GM12878 (cell line): ENCODE data around the gene NUPR1. TPM values are rescaled to one million over a fixed set of nuclear protein-coding genes. Genes with fewer than 3 reads are reported as not detected.

ENCODE experiments used
- ATAC-seq: fragments of 200-7000 bp; cut with Tn5 transposase; 3 replicates; pipeline ENCODE4 v1.9.1; 2020; ENCODE audit warnings: mild to moderate bottlenecking, moderate library complexity
- BruUV-seq: library from RNA; stranded (reverse); fragments of 400-500 nt; replicated peaks from 2 replicates; lab custom pipeline; 2021; lab: Mats Ljungman, UMichigan
- CTCF ChIA-PET: fragments of 300-600 bp; sonication (Branson Sonifier 250); formaldehyde crosslinking; extraction: SDS; loops from one replicate; lab custom pipeline; 2021; ENCODE audit warnings: inconsistent platforms; lab: Yijun Ruan, JAX
- POLR2A ChIA-PET: fragments of 350-600 bp; formaldehyde crosslinking; extraction: SDS; loops from one replicate; lab custom pipeline; 2021; ENCODE audit warnings: inconsistent platforms; lab: Charles Lee
- RAD21 ChIA-PET: fragments of 300-600 bp; sonication (Branson Sonifier 250); formaldehyde crosslinking; loops from one replicate; lab custom pipeline; 2023; ENCODE audit warnings: antibody characterized with exemption; ENCODE audit not compliant: unreplicated experiment; lab: Charles Lee
- SMC1A ChIA-PET: fragments of 300-600 bp; sonication (Branson Sonifier 250); formaldehyde crosslinking; loops from one replicate; lab custom pipeline; 2023; ENCODE audit not compliant: unreplicated experiment, uncharacterized antibody; lab: Charles Lee
- DNase-seq: peaks from one replicate; pipeline ENCODE4 v3.0.0-alpha.2; 2011; ENCODE audit warnings: low read depth, low spot score
- FAIRE-seq: peaks from 3 replicates; lab custom pipeline; 2011; peaks lifted over from hg19 to GRCh38; lab: Jason Lieb, UNC
- H2AFZ ChIP-seq: 2 replicates; pipeline ENCODE4 v1.6.0; 2011; ENCODE audit warnings: low read depth, low read length, control low read depth; ENCODE audit not compliant: control insufficient read depth
- H3K27ac ChIP-seq: 2 replicates; pipeline ENCODE4 v1.5.1; 2011; ENCODE audit warnings: control low read depth; ENCODE audit not compliant: control insufficient read depth, insufficient read depth
- H3K27me3 ChIP-seq, 2 experiments: replicated peaks in 1 of 2; 2 replicates each; pipeline versions ENCODE4 v1.6.0 to v1.6.1; 2011; ENCODE audit warnings: low read length in 1 of 2; ENCODE audit not compliant: control insufficient read depth in 2 of 2, insufficient read depth in 2 of 2
- H3K36me3 ChIP-seq, 2 experiments: 2 replicates each; pipeline ENCODE4 v1.5.1; 2011; ENCODE audit warnings: low read length in 1 of 2; ENCODE audit not compliant: control insufficient read depth in 2 of 2, insufficient read depth in 2 of 2
- H3K4me1 ChIP-seq: 2 replicates; pipeline ENCODE4 v1.6.1; 2011; ENCODE audit warnings: mild to moderate bottlenecking, low read length, moderate library complexity, mixed read lengths; ENCODE audit not compliant: control insufficient read depth, insufficient read depth
- H3K4me2 ChIP-seq: 2 replicates; pipeline ENCODE4 v1.6.0; 2011; ENCODE audit warnings: control low read depth; ENCODE audit not compliant: control insufficient read depth, insufficient read depth
- H3K4me3 ChIP-seq: fragments of 200-600 bp; sonication (generic); 2 replicates; pipeline ENCODE4 v1.5.1; 2016
- H3K79me2 ChIP-seq: 2 replicates; pipeline ENCODE4 v1.6.0; 2011; ENCODE audit warnings: low read length; ENCODE audit not compliant: control insufficient read depth, insufficient read depth
- H3K9ac ChIP-seq: 2 replicates; pipeline ENCODE4 v1.8.0; 2011; ENCODE audit warnings: low read length, control low read depth, mixed read lengths; ENCODE audit not compliant: control insufficient read depth, insufficient read depth
- H3K9me3 ChIP-seq: replicated peaks from 3 replicates; pipeline ENCODE4 v1.5.1; 2011; ENCODE audit warnings: mild to moderate bottlenecking, low read length; ENCODE audit not compliant: control insufficient read depth, insufficient read depth
- H4K20me1 ChIP-seq: 2 replicates; pipeline ENCODE4 v1.6.0; 2011; ENCODE audit not compliant: control insufficient read depth, insufficient read depth
- ATF3 ChIP-seq: IDR thresholded peaks from 2 replicates; pipeline ENCODE4 v1.6.1; 2011; ENCODE audit warnings: low read depth, mild to moderate bottlenecking, low read length, moderate library complexity, borderline replicate concordance; ENCODE audit errors: extremely low read depth
- MXI1 ChIP-seq: fragments of 150-350 bp; IDR thresholded peaks from 2 replicates; pipeline ENCODE4 v1.6.1; 2011; ENCODE audit warnings: low read depth, mild to moderate bottlenecking, inconsistent platforms, low read length, improper control_type of control experiment
- NFYB ChIP-seq: IDR thresholded peaks from 2 replicates; pipeline ENCODE4 v1.6.1; 2011; ENCODE audit warnings: low read depth, mild to moderate bottlenecking, low read length, improper control_type of control experiment, moderate library complexity; ENCODE audit not compliant: insufficient read depth
- NRF1 ChIP-seq: conservative IDR thresholded peaks from 2 replicates; pipeline ENCODE4 v1.6.1; 2011; ENCODE audit warnings: mild to moderate bottlenecking, low read depth, low read length, improper control_type of control experiment
- PML ChIP-seq: IDR thresholded peaks from 2 replicates; pipeline ENCODE4 v1.6.1; 2012; ENCODE audit warnings: low read length, inconsistent platforms
- POU2F2 ChIP-seq: IDR thresholded peaks from 3 replicates; pipeline ENCODE4 v1.6.1; 2011; ENCODE audit warnings: low read depth, mild to moderate bottlenecking, low read length, borderline replicate concordance
- SREBF2 ChIP-seq: IDR thresholded peaks from 2 replicates; pipeline ENCODE4 v1.6.1; 2012; ENCODE audit warnings: mild to moderate bottlenecking, low read length
- TARDBP ChIP-seq: IDR thresholded peaks from 2 replicates; pipeline ENCODE4 v1.6.1; 2016; ENCODE audit warnings: borderline replicate concordance
- ZBTB33 ChIP-seq: fragments of 450-650 bp; IDR thresholded peaks from 2 replicates; pipeline ENCODE4 v1.6.1; 2017; ENCODE audit warnings: mild to moderate bottlenecking
- ZNF274 ChIP-seq: IDR thresholded peaks from one replicate; pipeline ENCODE4 v1.8.0; 2011; ENCODE audit not compliant: insufficient read length, insufficient read depth
- WGBS: methylation state at CpG from one replicate; pipeline ENCODE4 v1.1.6; 2016; ENCODE audit warnings: low lambda C conversion rate; ENCODE audit not compliant: insufficient replicate concordance, insufficient coverage; ENCODE audit errors: missing lambda C conversion rate; 5-methylcytosine and 5-hydroxymethylcytosine counted together
- in situ Hi-C: fragments of 300-500 bp; cut with MboI; formaldehyde crosslinking; loops from 9 replicates; pipeline ENCODE4 v1.14.3; 2018; ENCODE audit warnings: mixed read lengths
- intact Hi-C: fragments of 100-400 bp; cut with micrococcal nuclease; formaldehyde crosslinking; loops from one replicate; pipeline ENCODE4 v1.14.2; 2022; ENCODE audit not compliant: unreplicated experiment
- polyA plus RNA-seq, 11 experiments: library from polyadenylated mRNA; depleted of rRNA in 4 of 11; unstranded in 6 of 11; stranded (reverse) in 5 of 11; fragments of >200 nt; fragmentation: Nextera tagmentation in 4 of 11; fragmentation: Illumina TruSeq in 1 of 11; extraction: Ambion mirVana in 4 of 11; extraction: Trizol in 1 of 11; gene quantifications; 1 replicate in 1 of 11; 2 replicates in 10 of 11; pipeline versions ENCODE4 v1.2.1 to v1.2.3, GENCODE V29; 2011 to 2016; ENCODE audit warnings: inconsistent platforms in 2 of 11, missing spikeins in 2 of 11, low read depth in 1 of 11
- total RNA-seq, 4 experiments: library from RNA; depleted of rRNA in 3 of 4; stranded (reverse); fragments of >200 nt in 3 of 4; fragmentation: Illumina TruSeq in 1 of 4; extraction: Trizol in 1 of 4; gene quantifications; 2 replicates each; pipeline versions ENCODE4 v1.2.1 to v1.2.3, GENCODE V29; 2013 to 2021
- TF ChIP-seq, protein P1 (sequence below): fragments of 150-350 bp; IDR thresholded peaks from 2 replicates; pipeline ENCODE4 v1.6.1; 2014; ENCODE audit warnings: mild to moderate bottlenecking, low read depth, low read length
- TF ChIP-seq, protein P2 (sequence below): IDR thresholded peaks from 2 replicates; pipeline ENCODE4 v1.6.1; 2011; ENCODE audit warnings: borderline replicate concordance, low read depth, mild to moderate bottlenecking, moderate library complexity, low read length; ENCODE audit not compliant: insufficient read depth, poor library complexity, severe bottlenecking
- TF ChIP-seq, protein P3 (sequence below): fragments of 450-650 bp; IDR thresholded peaks from 2 replicates; pipeline ENCODE4 v1.6.1; 2017; ENCODE audit warnings: borderline replicate concordance

NUPR1 gene
- total and polyA plus RNA-seq, 10 of the 15 experiments (the other 5 are each of a cell fraction or from before 2014, with no cell fraction given) = 0.04 to 0.78 (median 0.17) TPM; not detected in 2

GRCh38 chr16:28534542-28535373 is 4.0 kb downstream of the NUPR1 start:
- ATAC-seq = no peak
- H3K4me1 ChIP-seq = peaks cover 8% of the 10 kb centered on the region
- no peak overlapping the region for H3K4me2 ChIP-seq
- ChIA-PET SMC1A (no interaction called here), CTCF (interaction anchor here (0.7 kb wide), 1 partner anchor 22 kb away, joined by 3 read pairs; no protein-coding TSS in a partner anchor), POLR2A (interaction anchor here (0.6 kb wide), 1 partner anchor 467 kb away, joined by 3 read pairs; no protein-coding TSS in a partner anchor), RAD21 (no interaction called here)
- no peaks in the 10 kb centered on the region for H4K20me1 ChIP-seq
- BruUV-seq = no TSS peak
- no peak overlapping the region for H3K9ac ChIP-seq
- no peaks in the 10 kb centered on the region for H3K79me2 ChIP-seq
- no peak overlapping the region for H2AFZ ChIP-seq
- FAIRE-seq = no peak
- no peaks in the 10 kb centered on the region; a peak in 1 of 4 replicates for H3K27me3 ChIP-seq
- intact Hi-C loops = no loop called here
- no peak overlapping the region for H3K4me3 ChIP-seq
- no peaks in the 10 kb centered on the region for H3K36me3 ChIP-seq
- in situ Hi-C loops = no loop called here
- DNase-seq = no peak
- no peak overlapping the region for H3K27ac ChIP-seq
- no peaks in the 10 kb centered on the region for H3K9me3 ChIP-seq
- WGBS = 44% methylated on average over 5 of the region's 5 CpGs
- TF ChIP-seq, protein P1, sequence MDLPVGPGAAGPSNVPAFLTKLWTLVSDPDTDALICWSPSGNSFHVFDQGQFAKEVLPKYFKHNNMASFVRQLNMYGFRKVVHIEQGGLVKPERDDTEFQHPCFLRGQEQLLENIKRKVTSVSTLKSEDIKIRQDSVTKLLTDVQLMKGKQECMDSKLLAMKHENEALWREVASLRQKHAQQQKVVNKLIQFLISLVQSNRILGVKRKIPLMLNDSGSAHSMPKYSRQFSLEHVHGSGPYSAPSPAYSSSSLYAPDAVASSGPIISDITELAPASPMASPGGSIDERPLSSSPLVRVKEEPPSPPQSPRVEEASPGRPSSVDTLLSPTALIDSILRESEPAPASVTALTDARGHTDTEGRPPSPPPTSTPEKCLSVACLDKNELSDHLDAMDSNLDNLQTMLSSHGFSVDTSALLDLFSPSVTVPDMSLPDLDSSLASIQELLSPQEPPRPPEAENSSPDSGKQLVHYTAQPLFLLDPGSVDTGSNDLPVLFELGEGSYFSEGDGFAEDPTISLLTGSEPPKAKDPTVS = no peak
- TF ChIP-seq ATF3 (no peak), MXI1 (no peak), SREBF2 (no peak), ZNF274 (no peak), NFYB (no peak), PML (no peak), TARDBP (no peak), POU2F2 (no peak), NRF1 (no peak), ZBTB33 (no peak)
- TF ChIP-seq, protein P2, sequence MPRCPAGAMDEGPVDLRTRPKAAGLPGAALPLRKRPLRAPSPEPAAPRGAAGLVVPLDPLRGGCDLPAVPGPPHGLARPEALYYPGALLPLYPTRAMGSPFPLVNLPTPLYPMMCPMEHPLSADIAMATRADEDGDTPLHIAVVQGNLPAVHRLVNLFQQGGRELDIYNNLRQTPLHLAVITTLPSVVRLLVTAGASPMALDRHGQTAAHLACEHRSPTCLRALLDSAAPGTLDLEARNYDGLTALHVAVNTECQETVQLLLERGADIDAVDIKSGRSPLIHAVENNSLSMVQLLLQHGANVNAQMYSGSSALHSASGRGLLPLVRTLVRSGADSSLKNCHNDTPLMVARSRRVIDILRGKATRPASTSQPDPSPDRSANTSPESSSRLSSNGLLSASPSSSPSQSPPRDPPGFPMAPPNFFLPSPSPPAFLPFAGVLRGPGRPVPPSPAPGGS = no peak
- TF ChIP-seq, protein P3, sequence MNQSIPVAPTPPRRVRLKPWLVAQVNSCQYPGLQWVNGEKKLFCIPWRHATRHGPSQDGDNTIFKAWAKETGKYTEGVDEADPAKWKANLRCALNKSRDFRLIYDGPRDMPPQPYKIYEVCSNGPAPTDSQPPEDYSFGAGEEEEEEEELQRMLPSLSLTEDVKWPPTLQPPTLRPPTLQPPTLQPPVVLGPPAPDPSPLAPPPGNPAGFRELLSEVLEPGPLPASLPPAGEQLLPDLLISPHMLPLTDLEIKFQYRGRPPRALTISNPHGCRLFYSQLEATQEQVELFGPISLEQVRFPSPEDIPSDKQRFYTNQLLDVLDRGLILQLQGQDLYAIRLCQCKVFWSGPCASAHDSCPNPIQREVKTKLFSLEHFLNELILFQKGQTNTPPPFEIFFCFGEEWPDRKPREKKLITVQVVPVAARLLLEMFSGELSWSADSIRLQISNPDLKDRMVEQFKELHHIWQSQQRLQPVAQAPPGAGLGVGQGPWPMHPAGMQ = no peak
